ENCODE measurements around the gene ZNF444. TPM values are rescaled to one million over a fixed set of nuclear protein-coding genes. Genes with fewer than 3 reads are reported as not detected.

The ZNF444 gene
- total and polyA plus RNA-seq, 2 of the 8 experiments (the other 6 are each of a cell fraction or from before 2014, with no cell fraction given), result 49.5 to 54.5 TPM

- TF ChIP-seq EGR1 (IDR thresholded peaks at IDR 0.05; ENCODE audit: borderline replicate concordance, low read depth, low read length) (0 out of 2 replicates have a peak, but pooled peaks have one; percentile 8), CREB1 (IDR thresholded peaks at IDR 0.05) (peak; percentile 96), SP4 (IDR thresholded peaks at IDR 0.05; ENCODE audit: low read length) (0 out of 2 replicates have a peak, but pooled peaks have one; percentile 38), TAF7 (optimal IDR thresholded peaks at IDR 0.05; ENCODE audit: borderline replicate concordance, low read depth, low read length) (no peak), NANOG (IDR thresholded peaks at IDR 0.05; ENCODE audit: insufficient read depth, low read depth, low read length, poor library complexity, severe bottlenecking) (no peak), GTF2F1 (IDR thresholded peaks at IDR 0.05; ENCODE audit: borderline replicate concordance, low read depth, low read length) (no peak), CHD2 (IDR thresholded peaks at IDR 0.05; ENCODE audit: low read length) (peak; percentile 79), CBX5 (IDR thresholded peaks at IDR 0.05; ENCODE audit: low read depth, low read length) (no peak), TCF12 (IDR thresholded peaks at IDR 0.05; ENCODE audit: low read depth, low read length) (no peak), JUND (IDR thresholded peaks at IDR 0.05; ENCODE audit: low read length) (no peak), SP1 (IDR thresholded peaks at IDR 0.05; ENCODE audit: low read depth, low read length) (peak; percentile 23; the same call in 1 of the 2 replicates), RXRA (IDR thresholded peaks at IDR 0.05; ENCODE audit: insufficient read depth, low read depth, low read length) (no peak), RAD21 (IDR thresholded peaks at IDR 0.05 in 1 of 2, conservative IDR thresholded peaks at IDR 0.05 in 1 of 2; ENCODE audit: low read depth in 2 of 2, low read length in 2 of 2) (no peak), HDAC2 (IDR thresholded peaks at IDR 0.05; ENCODE audit: borderline replicate concordance in 1 of 2, low read depth in 2 of 2, low read length in 2 of 2) (no peak), KDM5A (IDR thresholded peaks at IDR 0.05; ENCODE audit: low read length) (no peak), ASH2L (IDR thresholded peaks at IDR 0.05; ENCODE audit: low read length) (no peak), CTBP2 (IDR thresholded peaks at IDR 0.05; ENCODE audit: borderline replicate concordance, insufficient read depth, insufficient read length, low read length) (no peak), SUZ12 (IDR thresholded peaks at IDR 0.05; ENCODE audit: low read length) (no peak), KDM1A (IDR thresholded peaks at IDR 0.05; ENCODE audit: borderline replicate concordance, low read length) (no peak), CHD1 (IDR thresholded peaks at IDR 0.05; ENCODE audit: low read depth, low read length) (no peak), YY1 (IDR thresholded peaks at IDR 0.05; ENCODE audit: low read depth, low read length) (no peak; the same call in 1 of the 2 replicates), POLR2AphosphoS5 (IDR thresholded peaks at IDR 0.05; ENCODE audit: low read depth, low read length) (no peak), FOSL1 (IDR thresholded peaks at IDR 0.05; ENCODE audit: insufficient read depth, low read depth, low read length) (no peak)
- TF ChIP-seq, protein P1, sequence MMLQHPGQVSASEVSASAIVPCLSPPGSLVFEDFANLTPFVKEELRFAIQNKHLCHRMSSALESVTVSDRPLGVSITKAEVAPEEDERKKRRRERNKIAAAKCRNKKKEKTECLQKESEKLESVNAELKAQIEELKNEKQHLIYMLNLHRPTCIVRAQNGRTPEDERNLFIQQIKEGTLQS (IDR thresholded peaks at IDR 0.05; ENCODE audit: insufficient read depth, low read depth, low read length), result peak; percentile 81; the same call in 1 of the 2 replicates
Observed at GRCh38 chr19:56140583-56141416, at the start of gene ZNF444 (continued).

All from H1 (cell line).